ENCODE results near the gene ZBED6. TPM values are rescaled to one million over a fixed set of nuclear protein-coding genes. Genes with fewer than 3 reads are reported as not detected.

Gene ZBED6
- polyA plus RNA-seq, 1 of the 3 experiments (the other 2 are of a cell fraction) = 2.5 TPM

DNA sequence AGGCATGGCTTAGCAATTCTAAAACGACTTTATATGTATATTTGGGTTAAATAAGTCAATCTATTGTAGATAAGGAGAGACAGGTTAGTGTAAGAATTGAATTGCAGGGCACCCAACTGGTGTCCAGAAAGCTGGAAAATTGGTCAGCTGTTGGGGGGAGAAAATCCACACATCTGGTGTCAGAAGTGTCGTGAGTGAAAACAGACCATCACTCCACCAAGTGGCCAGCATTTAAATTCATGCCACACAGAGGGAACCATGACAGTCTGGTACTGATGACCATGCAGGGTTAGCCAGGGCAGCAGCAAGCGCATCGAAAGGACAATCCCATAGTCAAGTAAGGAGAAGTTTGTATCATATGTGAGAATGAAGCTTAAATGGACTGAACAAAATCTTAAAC, 18.8 kb upstream of the ZBED6 start (continued):
- TF ChIP-seq, protein P1, sequence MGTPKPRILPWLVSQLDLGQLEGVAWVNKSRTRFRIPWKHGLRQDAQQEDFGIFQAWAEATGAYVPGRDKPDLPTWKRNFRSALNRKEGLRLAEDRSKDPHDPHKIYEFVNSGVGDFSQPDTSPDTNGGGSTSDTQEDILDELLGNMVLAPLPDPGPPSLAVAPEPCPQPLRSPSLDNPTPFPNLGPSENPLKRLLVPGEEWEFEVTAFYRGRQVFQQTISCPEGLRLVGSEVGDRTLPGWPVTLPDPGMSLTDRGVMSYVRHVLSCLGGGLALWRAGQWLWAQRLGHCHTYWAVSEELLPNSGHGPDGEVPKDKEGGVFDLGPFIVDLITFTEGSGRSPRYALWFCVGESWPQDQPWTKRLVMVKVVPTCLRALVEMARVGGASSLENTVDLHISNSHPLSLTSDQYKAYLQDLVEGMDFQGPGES (IDR thresholded peaks at IDR 0.05; ENCODE audit: low read depth, low read length) = no peak
- TF ChIP-seq FOSL2 (IDR thresholded peaks at IDR 0.05; ENCODE audit: borderline replicate concordance, low read depth) (no peak), RAD21 (IDR thresholded peaks at IDR 0.05; ENCODE audit: low read length) (peak; percentile 58), RCOR1 (IDR thresholded peaks at IDR 0.05; ENCODE audit: low read length) (no peak), SMC3 (IDR thresholded peaks at IDR 0.05; ENCODE audit: low read depth, low read length) (0 out of 2 replicates have a peak, but pooled peaks have one; percentile 10), CHD2 (IDR thresholded peaks at IDR 0.05; ENCODE audit: low read length, partially characterized antibody) (no peak), SIN3A (IDR thresholded peaks at IDR 0.05; ENCODE audit: borderline replicate concordance, low read depth, low read length) (no peak), RFX5 (IDR thresholded peaks at IDR 0.05; ENCODE audit: low read length) (0 out of 2 replicates have a peak, but pooled peaks have one; percentile 33), EP300 (IDR thresholded peaks at IDR 0.05; ENCODE audit: borderline replicate concordance in 1 of 2, low read depth in 1 of 2, low read length in 1 of 2) (no peak), TCF12 (IDR thresholded peaks at IDR 0.05) (no peak), POLR2AphosphoS5 (IDR thresholded peaks at IDR 0.05; ENCODE audit: low read depth, low read length) (no peak), FOXJ3 (CRISPR knock-in tag; IDR thresholded peaks at IDR 0.05) (no peak), MEF2A (IDR thresholded peaks at IDR 0.05; ENCODE audit: borderline replicate concordance, low read depth) (no peak)
- TF ChIP-seq, protein P2, sequence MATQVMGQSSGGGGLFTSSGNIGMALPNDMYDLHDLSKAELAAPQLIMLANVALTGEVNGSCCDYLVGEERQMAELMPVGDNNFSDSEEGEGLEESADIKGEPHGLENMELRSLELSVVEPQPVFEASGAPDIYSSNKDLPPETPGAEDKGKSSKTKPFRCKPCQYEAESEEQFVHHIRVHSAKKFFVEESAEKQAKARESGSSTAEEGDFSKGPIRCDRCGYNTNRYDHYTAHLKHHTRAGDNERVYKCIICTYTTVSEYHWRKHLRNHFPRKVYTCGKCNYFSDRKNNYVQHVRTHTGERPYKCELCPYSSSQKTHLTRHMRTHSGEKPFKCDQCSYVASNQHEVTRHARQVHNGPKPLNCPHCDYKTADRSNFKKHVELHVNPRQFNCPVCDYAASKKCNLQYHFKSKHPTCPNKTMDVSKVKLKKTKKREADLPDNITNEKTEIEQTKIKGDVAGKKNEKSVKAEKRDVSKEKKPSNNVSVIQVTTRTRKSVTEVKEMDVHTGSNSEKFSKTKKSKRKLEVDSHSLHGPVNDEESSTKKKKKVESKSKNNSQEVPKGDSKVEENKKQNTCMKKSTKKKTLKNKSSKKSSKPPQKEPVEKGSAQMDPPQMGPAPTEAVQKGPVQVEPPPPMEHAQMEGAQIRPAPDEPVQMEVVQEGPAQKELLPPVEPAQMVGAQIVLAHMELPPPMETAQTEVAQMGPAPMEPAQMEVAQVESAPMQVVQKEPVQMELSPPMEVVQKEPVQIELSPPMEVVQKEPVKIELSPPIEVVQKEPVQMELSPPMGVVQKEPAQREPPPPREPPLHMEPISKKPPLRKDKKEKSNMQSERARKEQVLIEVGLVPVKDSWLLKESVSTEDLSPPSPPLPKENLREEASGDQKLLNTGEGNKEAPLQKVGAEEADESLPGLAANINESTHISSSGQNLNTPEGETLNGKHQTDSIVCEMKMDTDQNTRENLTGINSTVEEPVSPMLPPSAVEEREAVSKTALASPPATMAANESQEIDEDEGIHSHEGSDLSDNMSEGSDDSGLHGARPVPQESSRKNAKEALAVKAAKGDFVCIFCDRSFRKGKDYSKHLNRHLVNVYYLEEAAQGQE (IDR thresholded peaks at IDR 0.05; ENCODE audit: low read depth, low read length) = no peak
- TF ChIP-seq, protein P3, sequence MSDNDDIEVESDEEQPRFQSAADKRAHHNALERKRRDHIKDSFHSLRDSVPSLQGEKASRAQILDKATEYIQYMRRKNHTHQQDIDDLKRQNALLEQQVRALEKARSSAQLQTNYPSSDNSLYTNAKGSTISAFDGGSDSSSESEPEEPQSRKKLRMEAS (IDR thresholded peaks at IDR 0.05; ENCODE audit: low read depth) = no peak
- TF ChIP-seq, protein P4, sequence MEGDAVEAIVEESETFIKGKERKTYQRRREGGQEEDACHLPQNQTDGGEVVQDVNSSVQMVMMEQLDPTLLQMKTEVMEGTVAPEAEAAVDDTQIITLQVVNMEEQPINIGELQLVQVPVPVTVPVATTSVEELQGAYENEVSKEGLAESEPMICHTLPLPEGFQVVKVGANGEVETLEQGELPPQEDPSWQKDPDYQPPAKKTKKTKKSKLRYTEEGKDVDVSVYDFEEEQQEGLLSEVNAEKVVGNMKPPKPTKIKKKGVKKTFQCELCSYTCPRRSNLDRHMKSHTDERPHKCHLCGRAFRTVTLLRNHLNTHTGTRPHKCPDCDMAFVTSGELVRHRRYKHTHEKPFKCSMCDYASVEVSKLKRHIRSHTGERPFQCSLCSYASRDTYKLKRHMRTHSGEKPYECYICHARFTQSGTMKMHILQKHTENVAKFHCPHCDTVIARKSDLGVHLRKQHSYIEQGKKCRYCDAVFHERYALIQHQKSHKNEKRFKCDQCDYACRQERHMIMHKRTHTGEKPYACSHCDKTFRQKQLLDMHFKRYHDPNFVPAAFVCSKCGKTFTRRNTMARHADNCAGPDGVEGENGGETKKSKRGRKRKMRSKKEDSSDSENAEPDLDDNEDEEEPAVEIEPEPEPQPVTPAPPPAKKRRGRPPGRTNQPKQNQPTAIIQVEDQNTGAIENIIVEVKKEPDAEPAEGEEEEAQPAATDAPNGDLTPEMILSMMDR (IDR thresholded peaks at IDR 0.05) = peak; percentile 26

Data from SK-N-SH (cell line).